GM12873 (cell line): ENCODE measurements around the gene KRT7.

Experiments
- CTCF ChIP-seq: IDR thresholded peaks from 2 replicates; pipeline ENCODE4 v1.5.1; 2012; ENCODE audit warnings: low read depth, mild to moderate bottlenecking, moderate library complexity, low read length, control low read depth; ENCODE audit not compliant: insufficient read depth; ENCODE audit errors: missing control alignments

KRT7 gene

GRCh38 chr12:52222692-52223091 lies 10.4 kb upstream of the KRT7 start:
- TF ChIP-seq CTCF: no peak

DNA sequence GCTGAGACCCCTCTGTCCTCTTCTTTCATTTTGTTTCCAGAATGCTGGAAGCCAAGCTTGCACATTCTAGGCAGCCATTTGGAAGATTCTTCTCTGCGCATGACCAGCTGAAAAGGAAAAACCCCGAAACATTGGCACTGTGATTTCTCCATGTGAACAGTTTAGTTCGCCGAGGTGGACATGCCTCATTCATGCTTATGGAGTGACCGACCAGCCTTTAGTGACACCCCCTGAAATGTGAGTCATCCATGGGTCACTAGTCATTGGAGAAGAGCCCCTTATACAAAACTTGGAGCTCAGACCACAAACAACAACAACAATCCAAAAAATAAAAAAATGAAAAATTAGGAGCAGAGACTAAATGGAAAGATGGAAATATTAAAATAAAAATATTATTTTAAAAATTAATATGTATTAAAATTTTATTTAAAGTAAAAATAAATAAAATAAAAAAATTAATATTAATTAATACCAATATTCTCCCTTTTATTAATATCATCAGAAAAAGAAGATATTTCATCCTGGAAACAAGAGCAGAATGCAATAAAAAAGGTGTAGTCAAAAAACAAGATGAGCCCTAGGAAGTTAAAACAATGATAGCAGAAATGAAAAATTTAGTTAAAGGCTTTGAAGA lies 9.5 kb upstream of the KRT7 start:
- no peak for TF ChIP-seq CTCF

GRCh38 chr12:52224151-52224550 lies 8.9 kb upstream of the KRT7 start:
- TF ChIP-seq CTCF: no peak

- TF ChIP-seq CTCF: no peak
Measured at GRCh38 chr12:52225752-52226151, 7.3 kb upstream of the KRT7 start.

DNA sequence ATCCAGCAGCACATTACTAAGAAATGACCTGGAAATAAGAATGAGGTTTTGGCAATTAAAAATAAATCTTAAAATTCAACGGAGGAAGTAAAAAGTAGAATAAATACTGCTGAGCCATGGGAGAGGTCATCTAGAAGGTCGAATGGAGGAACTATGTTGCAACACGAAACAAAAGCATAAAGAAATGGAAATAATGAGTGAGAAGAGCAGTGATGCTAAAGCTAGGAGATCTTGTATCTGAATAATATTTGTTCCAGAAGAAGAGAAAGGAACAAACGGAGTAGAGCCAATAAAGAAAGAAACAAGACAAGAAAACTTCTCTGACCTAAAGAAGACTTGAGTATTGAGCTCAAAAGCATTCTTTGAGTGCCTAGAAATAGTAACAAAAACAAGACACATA lies 6.6 kb upstream of the KRT7 start:
- no peak for TF ChIP-seq CTCF

DNA sequence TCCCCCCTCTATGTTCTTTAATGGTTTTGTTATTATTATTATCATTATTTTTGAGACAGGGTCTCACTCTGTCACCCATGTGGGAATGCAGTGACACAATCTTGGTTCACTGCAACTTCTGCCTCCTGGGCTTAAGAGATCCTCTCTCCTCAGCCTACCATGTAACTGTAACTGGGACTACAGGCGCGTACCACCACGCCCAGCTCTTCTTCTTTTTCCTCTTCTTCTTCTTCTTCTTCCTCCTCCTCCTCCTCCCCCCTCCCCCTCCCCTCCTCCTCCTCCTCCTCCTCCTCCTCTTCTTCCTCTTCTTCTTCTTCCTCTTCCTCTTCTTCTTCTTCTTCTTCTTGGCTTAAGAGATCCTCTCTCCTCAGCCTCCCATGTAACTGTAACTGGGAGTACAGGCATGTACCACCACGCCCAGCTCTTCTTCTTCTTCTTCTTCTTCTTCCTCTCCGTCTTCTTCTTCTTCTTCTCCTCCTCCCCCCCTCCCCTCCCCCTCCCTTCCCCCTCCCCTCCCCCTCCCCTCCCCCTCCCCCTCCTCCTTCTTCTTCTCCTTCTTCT lies 5.4 kb upstream of the KRT7 start:
- no peak for TF ChIP-seq CTCF

DNA sequence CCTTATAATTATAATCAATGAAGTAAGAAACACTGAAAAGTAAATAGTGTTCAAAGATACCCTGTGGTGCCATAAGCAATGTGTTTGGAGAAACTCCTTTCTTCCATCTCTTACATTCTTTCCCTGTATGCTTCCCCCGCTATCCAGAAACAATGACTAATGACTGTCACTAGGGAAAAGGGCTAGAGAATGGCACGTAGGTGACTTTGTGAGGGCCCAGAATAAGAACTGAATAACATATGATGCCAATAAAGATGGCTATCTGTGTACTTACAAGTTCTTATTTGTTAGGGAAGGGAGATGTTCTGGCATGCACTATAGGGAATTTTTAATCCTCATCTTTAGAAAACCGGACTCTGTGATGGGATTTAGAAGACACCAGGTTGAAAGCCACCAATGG lies 4.7 kb upstream of the KRT7 start:
- TF ChIP-seq CTCF: no peak
